Anterior cingulate cortex (tissue), 58 donors: ENCODE data around the gene GSTA3.
"Not testable (repeated sequence)": the region's sequence is repeated elsewhere in the genome, so short reads cannot be mapped to it uniquely, and the experiment has no call there.

Source experiments
- DNase-seq, 58 donors: peaks; one replicate each; lab custom pipeline; 2025; lab: John Stamatoyannopoulos, UW

Gene GSTA3

GRCh38 chr6:52870335-52871091, 39.0 kb downstream of the GSTA3 start:
- not testable (repeated sequence) for DNase-seq

GRCh38 chr6:52868899-52869298, 40.6 kb downstream of the GSTA3 start:
- not testable (repeated sequence) for DNase-seq

- no peak for DNase-seq
These were observed 41.3 kb downstream of the GSTA3 start for GRCh38 chr6:52868240-52868639.

GRCh38 chr6:52861151-52861550, 48.3 kb downstream of the GSTA3 start:
- DNase-seq = not testable (repeated sequence)

DNA sequence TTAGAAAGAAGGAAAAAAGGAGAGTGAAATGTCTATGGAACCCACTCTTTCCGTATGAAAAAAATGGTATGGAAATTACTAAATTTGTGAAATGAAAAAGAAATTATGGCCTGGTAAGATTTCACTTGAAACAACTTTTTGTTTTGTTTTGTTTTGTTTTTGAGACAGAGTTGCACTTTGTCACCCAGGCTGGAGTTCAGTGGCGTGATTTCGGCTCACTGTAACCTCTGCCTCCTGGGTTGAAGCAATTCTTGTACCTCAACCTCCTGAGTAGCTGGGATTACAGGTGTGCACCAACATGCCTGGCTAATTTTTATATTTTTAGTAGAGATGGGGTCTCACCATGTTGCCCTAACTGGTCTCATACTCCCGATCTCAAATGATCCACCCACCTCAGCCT, 51.1 kb downstream of the GSTA3 start:
- DNase-seq = no peak

DNA sequence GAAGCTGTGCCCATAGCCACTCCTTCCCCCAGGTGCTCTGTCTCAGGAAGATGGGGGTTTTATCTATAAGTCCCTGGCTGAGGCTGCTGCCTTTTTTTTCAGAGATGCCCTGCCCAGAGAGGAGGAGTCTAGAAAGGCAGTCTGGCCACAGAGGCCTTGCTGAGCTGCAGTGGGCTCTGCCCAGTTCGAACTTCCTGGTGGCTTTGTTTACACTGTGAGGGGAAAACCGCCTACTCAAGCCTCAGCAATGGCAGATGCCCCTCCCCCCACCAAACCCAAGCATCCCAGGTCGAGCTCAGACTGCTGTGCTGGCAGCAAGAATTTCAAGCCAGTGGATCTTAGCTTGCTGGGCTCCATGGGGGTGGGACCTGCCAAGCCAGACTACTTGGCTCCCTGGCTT, 53.4 kb downstream of the GSTA3 start:
- not testable (repeated sequence) for DNase-seq

- no peak for DNase-seq
These were observed 60.4 kb downstream of the GSTA3 start for GRCh38 chr6:52849137-52849536.
